Heart left ventricle (tissue), 16 donors: Measurements from ENCODE around the gene NSMCE3. TPM values are rescaled to one million over a fixed set of nuclear protein-coding genes. Genes with fewer than 3 reads are reported as not detected.

Source experiments
- ATAC-seq, 4 donors: fragments of 200-7000 bp; cut with Tn5 transposase; one replicate each; pipeline ENCODE4 v1.9.1; 2020 to 2022; ENCODE audit warnings: moderate library complexity in 4 of 4, mild to moderate bottlenecking in 3 of 4, moderate number of reproducible peaks in 1 of 4
- DNase-seq, 5 donors: peaks; one replicate each; pipeline ENCODE4 v3.0.0-alpha.2; 2020
- H3K27ac ChIP-seq, 12 donors: fragments of 200-600 bp; sonication (generic) in 4 of 12; one replicate each; pipeline versions ENCODE4 v1.5.0 to v1.8.0; 2016 to 2022; ENCODE audit warnings: mild to moderate bottlenecking in 2 of 12
- H3K27me3 ChIP-seq, 9 donors: fragments of 200-600 bp; sonication (generic) in 2 of 9; one replicate each; pipeline versions ENCODE4 v1.5.1 to v1.8.0; 2016 to 2022; ENCODE audit warnings: mild to moderate bottlenecking in 3 of 9
- H3K36me3 ChIP-seq, 9 donors: fragments of 200-600 bp; sonication (generic) in 2 of 9; one replicate each; pipeline versions ENCODE4 v1.5.0 to v1.8.0; 2018 to 2022; ENCODE audit warnings: mild to moderate bottlenecking in 2 of 9
- H3K4me1 ChIP-seq, 12 donors: fragments of 200-600 bp; sonication (generic) in 4 of 12; one replicate each; pipeline versions ENCODE4 v1.5.0 to v1.8.0; 2016 to 2022; ENCODE audit warnings: mild to moderate bottlenecking in 3 of 12
- H3K4me3 ChIP-seq, 12 donors: fragments of 200-600 bp; sonication (generic) in 4 of 12; one replicate each; pipeline versions ENCODE4 v1.5.0 to v1.8.0; 2017 to 2022; ENCODE audit warnings: mild to moderate bottlenecking in 9 of 12, moderate library complexity in 4 of 12
- H3K9me3 ChIP-seq, 12 donors: fragments of 200-600 bp; sonication (generic) in 4 of 12; one replicate each; pipeline versions ENCODE4 v1.5.0 to v1.8.0; 2016 to 2022; ENCODE audit warnings: mild to moderate bottlenecking in 1 of 12
- POLR2A ChIP-seq, 2 donors: fragments of 450-650 bp; IDR thresholded peaks; one replicate each; pipeline ENCODE4 v1.6.1; 2017; ENCODE audit warnings: antibody characterized with exemption in 2 of 2, mild to moderate bottlenecking in 2 of 2, moderate library complexity in 2 of 2
- WGBS, 4 donors: extraction: QIAGEN DNeasy Blood & Tissue Kit in 2 of 4; methylation state at CpG; one replicate each; pipeline versions ENCODE4 v1.1.5 to v1.1.7; 2013 to 2018; 5-methylcytosine and 5-hydroxymethylcytosine counted together
- intact Hi-C, 10 donors: fragments of 100-400 bp; cut with DNase I; formaldehyde crosslinking; loops; one replicate each; pipeline versions ENCODE4 v1.11.1 to v1.14.2; 2022
- long read RNA-seq, 3 donors: library from polyadenylated mRNA; unstranded; transcript quantifications; one replicate each; pipeline ENCODE4 v2.0.0, GENCODE V29; 2020 to 2021
- polyA plus RNA-seq, 2 donors: library from polyadenylated mRNA; stranded (reverse); fragments of 200-250 nt; gene quantifications; one replicate each; pipeline ENCODE4 v1.2.3, GENCODE V29; 2013
- total RNA-seq, 9 donors: library from RNA; depleted of rRNA in 2 of 9; stranded (reverse); fragments of >200 nt in 2 of 9; fragmentation: NEBNext Ultra II Directional in 3 of 9; extraction: Animal tissue kit (Norgen Biotek cat#: 25700) in 3 of 9; gene quantifications; one replicate each; pipeline versions ENCODE4 v1.1.0 to v1.2.4, GENCODE V29; 2016 to 2023
- TF ChIP-seq, protein P1 (sequence below), 12 donors: fragments of 200-600 bp; sonication (generic) in 4 of 12; IDR thresholded peaks; one replicate each; pipeline versions ENCODE4 v1.5.0 to v1.8.0; 2018 to 2022; ENCODE audit warnings: antibody characterized with exemption in 12 of 12, mild to moderate bottlenecking in 5 of 12
- donor health status: ischemic (EF 13 %, LVEDD 7.1; RV severe dilation, severe dysfunction).
- donor health status: healthy with polysubstance abuse.
- donor health status: DM: no; HTN: yes; CAD: no.
- donor health status: DM: no; HTN: no; CAD: no.
- donor health status: ischemic (EF 25% LVEDD 6.9; RV normal size, moderate dysfunction).
- donor health status: ischemic (EF 25% LVEDD 5.7; RV mildly dilated, moderate dysfunction).
- donor health status: healthy.
- donor health status: DM: yes; HTN: yes; CAD: no.
- donor health status: ischemic (EF 35%, LVEDD 5.7; RV mildly dilated, moderate dysfunction).
- donor health status: nonischemic (EF 11% LVEDD 7.7; RV severe dilation, severe dysfunction).
- donor health status: DM: yes; HTN: yes; CAD: no.
- donor health status: PGD.
- donor health status: ischemic (EF 29% LVEDD 5.4; RV normal size, mild dysfunction).
- donor health status: nonischemic (EF 23%, LVEDD 6.1; RV moderate dilation, normal function).

The NSMCE3 gene
- 10 to 100 TPM in 1 of 9 donors, 1 to 10 TPM in 8; 6.0 to 10.2 (median 7.3) TPM for total RNA-seq
- polyA plus RNA-seq, result 1 to 10 TPM; 6.6 to 6.8 TPM
- long read RNA-seq, donor 1, full-length matches to known transcripts, result 18 of 18 reads
- long read RNA-seq, donor 1, partial matches to known transcripts, result 0 of 18 reads
- long read RNA-seq, donor 1, other reads (novel, unspliced or antisense), result 0 of 18 reads
- long read RNA-seq, donor 2, full-length matches to known transcripts, result 3 of 3 reads
- long read RNA-seq, donor 2, partial matches to known transcripts, result 0 of 3 reads
- long read RNA-seq, donor 2, other reads (novel, unspliced or antisense), result 0 of 3 reads
- long read RNA-seq, donor 3, full-length matches to known transcripts, result 23 of 23 reads
- long read RNA-seq, donor 3, partial matches to known transcripts, result 0 of 23 reads
- long read RNA-seq, donor 3, other reads (novel, unspliced or antisense), result 0 of 23 reads

DNA sequence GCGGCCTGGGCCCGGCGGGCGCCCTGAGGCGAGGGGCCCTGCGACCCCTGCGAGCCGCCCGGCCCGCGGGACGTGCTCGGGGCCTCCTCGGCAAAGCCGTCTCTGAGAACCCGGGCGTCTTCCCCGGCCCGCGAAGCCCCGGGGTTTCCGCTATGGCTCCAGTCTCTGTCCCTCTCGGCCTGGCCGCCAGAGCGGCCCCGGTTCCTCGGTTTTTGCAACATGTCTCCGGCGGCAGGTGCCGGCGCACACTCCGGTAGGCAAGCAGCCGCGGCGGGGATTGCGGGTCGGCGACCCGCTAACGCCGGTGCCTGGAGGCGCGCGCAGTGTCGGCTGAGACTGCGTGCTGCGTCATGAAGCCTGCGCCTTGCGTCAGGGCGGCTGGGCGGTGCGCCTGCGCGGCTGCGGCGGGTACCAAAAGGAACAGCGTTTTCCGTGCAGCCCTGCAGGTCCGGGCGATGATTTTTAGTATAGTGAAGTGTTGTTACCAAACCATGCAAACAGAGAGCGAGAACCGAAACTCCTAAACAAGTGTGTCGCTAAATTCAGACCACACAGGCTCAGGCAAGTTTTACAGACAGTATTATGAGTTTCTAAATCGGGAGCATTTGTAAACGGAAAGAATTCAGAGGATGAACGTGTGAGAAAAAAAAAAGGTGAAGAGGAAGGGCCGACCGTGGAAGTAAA lies at the start of gene NSMCE3:
NSMCE3 (minus strand) TSS at position 338 of the 684 bp plus-strand sequence; CDS start at position 221, 117 bp downstream.
- ATAC-seq (peak; percentile 96 to 100 (median 99)), DNase-seq (peak; percentile 90 to 96 (median 92))
- H3K36me3 ChIP-seq, result no peaks in the 10 kb centered on the region
- H3K27ac ChIP-seq, result peak within 1 kb of the TSS; percentile 79 to 97 (median 92)
- peaks cover 0 to 35% (median 22%) of the 10 kb centered on the region in 12 donors for H3K4me1 ChIP-seq
- no peaks in the 10 kb centered on the region for H3K27me3 ChIP-seq
- H3K9me3 ChIP-seq, result no peaks in the 10 kb centered on the region
- peak within 1 kb of the TSS; percentile 69 to 97 (median 82) for H3K4me3 ChIP-seq
- TF ChIP-seq, protein P1, sequence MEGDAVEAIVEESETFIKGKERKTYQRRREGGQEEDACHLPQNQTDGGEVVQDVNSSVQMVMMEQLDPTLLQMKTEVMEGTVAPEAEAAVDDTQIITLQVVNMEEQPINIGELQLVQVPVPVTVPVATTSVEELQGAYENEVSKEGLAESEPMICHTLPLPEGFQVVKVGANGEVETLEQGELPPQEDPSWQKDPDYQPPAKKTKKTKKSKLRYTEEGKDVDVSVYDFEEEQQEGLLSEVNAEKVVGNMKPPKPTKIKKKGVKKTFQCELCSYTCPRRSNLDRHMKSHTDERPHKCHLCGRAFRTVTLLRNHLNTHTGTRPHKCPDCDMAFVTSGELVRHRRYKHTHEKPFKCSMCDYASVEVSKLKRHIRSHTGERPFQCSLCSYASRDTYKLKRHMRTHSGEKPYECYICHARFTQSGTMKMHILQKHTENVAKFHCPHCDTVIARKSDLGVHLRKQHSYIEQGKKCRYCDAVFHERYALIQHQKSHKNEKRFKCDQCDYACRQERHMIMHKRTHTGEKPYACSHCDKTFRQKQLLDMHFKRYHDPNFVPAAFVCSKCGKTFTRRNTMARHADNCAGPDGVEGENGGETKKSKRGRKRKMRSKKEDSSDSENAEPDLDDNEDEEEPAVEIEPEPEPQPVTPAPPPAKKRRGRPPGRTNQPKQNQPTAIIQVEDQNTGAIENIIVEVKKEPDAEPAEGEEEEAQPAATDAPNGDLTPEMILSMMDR (IDR thresholded peaks at IDR 0.05), result no peak
- TF ChIP-seq POLR2A (IDR thresholded peaks at IDR 0.05), result peak; percentile 68 to 91
- 0% methylated on average over 36 to 68 of the region's 68 CpGs for WGBS, 4 donors
- intact Hi-C loops, result no loop called here

DNA sequence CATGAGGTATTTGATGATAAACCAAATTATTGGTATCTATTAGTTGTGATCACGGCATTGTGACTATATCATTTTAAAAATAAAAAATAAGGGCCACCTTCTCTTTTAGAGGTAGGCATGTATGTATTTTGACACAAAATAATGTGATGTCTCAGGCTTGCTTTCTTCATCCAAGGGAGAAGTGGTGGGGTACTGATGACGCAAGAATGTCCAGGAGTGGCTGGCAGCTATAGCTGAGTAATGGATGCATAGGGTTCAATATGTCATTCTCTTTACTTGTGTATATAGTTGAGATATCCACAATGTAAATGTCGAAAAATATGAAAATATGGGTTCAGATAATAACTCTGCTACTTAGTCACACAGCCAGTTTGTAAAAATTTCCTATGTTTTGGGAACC lies 46.8 kb upstream of the NSMCE3 start:
- no peak overlapping the region for H3K4me3 ChIP-seq
- no peak for ATAC-seq
- WGBS, 4 donors, result 77 to 88% (median 84%) methylated on average over 3 of the region's 3 CpGs
- H3K27ac ChIP-seq, result no peak overlapping the region
- H3K36me3 ChIP-seq, result no peaks in the 10 kb centered on the region
- no peak for DNase-seq
- intact Hi-C loops, result no loop called here
- TF ChIP-seq POLR2A (IDR thresholded peaks at IDR 0.05), result no peak
- TF ChIP-seq, protein P1 (IDR thresholded peaks at IDR 0.05), result no peak
- H3K4me1 ChIP-seq, result no peaks in the 10 kb centered on the region
- H3K9me3 ChIP-seq, result peaks cover 0 to 7% (median 0%) of the 10 kb centered on the region in 12 donors
- H3K27me3 ChIP-seq, result peaks cover 0 to 5% (median 0%) of the 10 kb centered on the region in 9 donors

DNA sequence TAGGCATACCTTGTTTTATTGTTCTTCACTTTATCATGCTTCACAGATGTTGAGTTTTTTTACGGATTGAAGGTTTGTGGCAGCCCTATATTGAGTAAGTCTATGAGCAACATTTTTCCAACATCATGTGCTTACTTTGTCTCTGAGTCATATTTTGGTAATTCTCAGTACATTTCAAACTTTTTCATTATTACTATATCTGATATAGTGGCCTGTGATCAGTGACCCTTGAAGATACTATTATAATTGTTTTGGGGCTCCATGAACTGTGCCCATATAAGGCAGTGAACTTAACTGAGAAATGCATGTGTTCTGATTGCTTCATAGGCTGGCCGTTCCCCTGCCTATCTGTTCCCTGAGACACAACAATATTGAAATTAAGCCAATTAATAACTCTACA lies 42.8 kb upstream of the NSMCE3 start:
- Histone ChIP-seq H3K27ac (no peak overlapping the region), H3K9me3 (no peaks in the 10 kb centered on the region), H3K27me3 (peaks cover 0 to 7% (median 0%) of the 10 kb centered on the region in 9 donors), H3K4me1 (no peaks in the 10 kb centered on the region), H3K4me3 (no peak overlapping the region), H3K36me3 (no peaks in the 10 kb centered on the region)
- TF ChIP-seq, protein P1 (IDR thresholded peaks at IDR 0.05), result no peak
- no peak for TF ChIP-seq POLR2A (IDR thresholded peaks at IDR 0.05)
- 76 to 81% (median 79%) methylated on average over 2 of the region's 2 CpGs for WGBS, 4 donors
- DNase-seq (no peak), ATAC-seq (no peak)
- intact Hi-C loops, result no loop called here

DNA sequence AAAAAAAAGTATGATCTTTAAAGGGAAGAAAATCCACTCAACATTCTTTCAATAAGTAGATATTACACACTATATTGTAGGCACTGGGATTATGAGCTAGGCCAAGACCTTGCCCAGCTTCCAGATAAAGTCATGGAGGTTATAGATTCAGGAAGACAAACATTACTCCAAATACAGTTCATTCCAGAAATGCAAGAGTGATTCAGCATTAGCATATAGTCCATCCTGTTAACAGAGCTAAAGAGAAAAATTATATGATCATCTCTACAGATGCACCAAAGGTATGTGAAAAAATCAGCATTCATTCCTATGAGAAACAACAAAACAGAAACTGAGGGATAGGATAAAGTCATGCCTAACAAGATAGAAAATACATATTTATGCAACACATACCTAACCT lies 42.1 kb upstream of the NSMCE3 start:
- TF ChIP-seq, protein P1 (IDR thresholded peaks at IDR 0.05), result no peak
- TF ChIP-seq POLR2A (IDR thresholded peaks at IDR 0.05), result no peak

More for the DNA sequence above, 42.1 kb upstream of the NSMCE3 start:
- intact Hi-C loops, result no loop called here
- no peak overlapping the region for H3K27ac ChIP-seq
- H3K9me3 ChIP-seq, result no peaks in the 10 kb centered on the region
- peaks cover 0 to 13% (median 0%) of the 10 kb centered on the region in 9 donors for H3K27me3 ChIP-seq
- H3K4me1 ChIP-seq, result no peaks in the 10 kb centered on the region
- H3K4me3 ChIP-seq, result no peak overlapping the region
- DNase-seq, result no peak
- no peaks in the 10 kb centered on the region for H3K36me3 ChIP-seq
- ATAC-seq, result no peak
